Right lobe of liver (tissue), 4 donors: ENCODE measurements around the gene NATD1.

Experiments used
- CTCF ChIP-seq, 4 donors: fragments of 200-600 bp in 3 of 4; fragments of 450-650 bp in 1 of 4; IDR thresholded peaks; one replicate each; pipeline versions ENCODE4 v1.5.1 to v1.8.0; 2016 to 2022; ENCODE audit warnings: antibody characterized with exemption in 4 of 4, mild to moderate bottlenecking in 2 of 4
- POLR2A ChIP-seq: fragments of 450-650 bp; IDR thresholded peaks from one replicate; pipeline ENCODE4 v1.6.1; 2017; ENCODE audit warnings: antibody characterized with exemption, mild to moderate bottlenecking
- donor health status: DM: no; HTN: no; CAD: no.
- donor health status: DM: no; HTN: no; CAD: no.
- donor health status: DM: no; HTN: yes; CAD: no.

DNA sequence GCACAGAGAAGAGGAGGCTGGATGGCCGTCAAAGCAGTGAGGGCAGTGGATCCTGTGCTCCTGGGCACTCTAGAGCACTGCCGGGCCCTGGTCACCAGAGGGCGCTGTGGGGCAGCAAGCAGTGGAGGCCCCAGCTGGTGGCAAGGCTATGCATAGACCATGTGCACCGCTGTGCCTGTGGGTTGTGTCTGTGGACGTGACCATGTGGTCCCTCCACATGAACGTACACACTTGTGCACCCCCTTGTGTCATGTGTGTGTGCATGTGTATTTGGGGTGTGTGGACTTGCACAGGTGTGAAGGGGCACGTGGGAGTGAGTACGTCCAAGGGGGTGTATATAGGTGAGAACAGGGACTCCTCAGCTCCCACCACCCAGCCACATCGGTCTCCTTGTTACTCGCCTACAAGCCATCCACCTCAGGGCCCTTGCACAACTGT lies 26.9 kb upstream of the NATD1 start:
- no peak for TF ChIP-seq POLR2A
- TF ChIP-seq CTCF (IDR thresholded peaks at IDR 0.05) = peak; percentile 97 to 99 (median 98)
